ENCODE data around the gene SEC11A.

GRCh38 chr15:84765675-84766074 is 49.7 kb upstream of the SEC11A start:
- TF ChIP-seq CTCF (IDR thresholded peaks at IDR 0.05; ENCODE audit: insufficient read depth, low read length, poor library complexity, severe bottlenecking) (no peak), EZH2phosphoT487 (conservative IDR thresholded peaks at IDR 0.05; ENCODE audit: low read length) (no peak)

Measured in SU-DHL-6 (cell line).